DMS 273 treated with DMSO at 0.1 percent for 48 hours (cell line): Measurements from ENCODE around the gene CNOT10.
"Not testable (repeated sequence)": the region's sequence is repeated elsewhere in the genome, so short reads cannot be mapped to it uniquely, and the experiment has no call there.

Experiments used
- DNase-seq: peaks from one replicate; lab custom pipeline; 2025; lab: John Stamatoyannopoulos, UW

The CNOT10 gene

GRCh38 chr3:32684800-32685542, at the start of gene CNOT10:
Gene CNOT10, plus strand, starts transcription at chr3:32685188. Its CDS starts 273 bp downstream, at chr3:32685461.
- DNase-seq, result peak; percentile 84

GRCh38 chr3:32640939-32641338, 44.0 kb upstream of the CNOT10 start:
- DNase-seq, result no peak

GRCh38 chr3:32641356-32641755, 43.6 kb upstream of the CNOT10 start:
- no peak for DNase-seq

GRCh38 chr3:32643354-32643753, 41.6 kb upstream of the CNOT10 start:
- DNase-seq, result no peak

- DNase-seq, result no peak
These were observed 41.2 kb upstream of the CNOT10 start for GRCh38 chr3:32643816-32644215.

GRCh38 chr3:32644380-32644779, 40.6 kb upstream of the CNOT10 start:
- DNase-seq, result no peak

- DNase-seq, result no peak
These were observed 38.2 kb upstream of the CNOT10 start for GRCh38 chr3:32646761-32647160.

- not testable (repeated sequence) for DNase-seq
These were observed 32.5 kb upstream of the CNOT10 start for GRCh38 chr3:32652337-32653100.

GRCh38 chr3:32655167-32655566, 29.8 kb upstream of the CNOT10 start:
- DNase-seq, result no peak

- DNase-seq, result no peak
These were observed 24.4 kb upstream of the CNOT10 start for GRCh38 chr3:32660634-32661033.

GRCh38 chr3:32662647-32663046, 22.3 kb upstream of the CNOT10 start:
- no peak for DNase-seq

GRCh38 chr3:32664630-32665075, 20.3 kb upstream of the CNOT10 start:
- DNase-seq, result not testable (repeated sequence)

- DNase-seq, result no peak
These were observed 17.9 kb upstream of the CNOT10 start for GRCh38 chr3:32667072-32667582.

- DNase-seq, result not testable (repeated sequence)
These were observed 15.8 kb upstream of the CNOT10 start for GRCh38 chr3:32669226-32669625.

GRCh38 chr3:32673730-32674129, 11.3 kb upstream of the CNOT10 start:
- DNase-seq, result not testable (repeated sequence)

- DNase-seq, result no peak
These were observed 9.8 kb upstream of the CNOT10 start for GRCh38 chr3:32675164-32675563.

- no peak for DNase-seq
These were observed 9.3 kb upstream of the CNOT10 start for GRCh38 chr3:32675650-32676049.

- no peak for DNase-seq
These were observed 3.2 kb upstream of the CNOT10 start for GRCh38 chr3:32681811-32682210.

GRCh38 chr3:32684029-32684799, 774 bp upstream of the CNOT10 start:
- no peak for DNase-seq

GRCh38 chr3:32685543-32686185, 676 bp downstream of the CNOT10 start:
- DNase-seq, result no peak

GRCh38 chr3:32686713-32687112, 1.7 kb downstream of the CNOT10 start:
- DNase-seq, result no peak

GRCh38 chr3:32691847-32692246, 6.9 kb downstream of the CNOT10 start:
- no peak for DNase-seq
